Nephron progenitor cell (in vitro differentiated cells): Measurements from ENCODE around the gene NAP1L4.

Source experiments
- DNase-seq: peaks from one replicate; pipeline ENCODE4 v3.0.0; 2021
- H3K27ac Mint-ChIP-seq: 2 replicates; pipeline ENCODE4 v1.8.0; 2021; ENCODE audit warnings: mild to moderate bottlenecking, moderate library complexity, mixed read lengths
- H3K27me3 Mint-ChIP-seq: 2 replicates; pipeline ENCODE4 v1.8.0; 2021; ENCODE audit warnings: mild to moderate bottlenecking, low read depth, mixed read lengths; ENCODE audit not compliant: poor library complexity
- H3K36me3 Mint-ChIP-seq: 2 replicates; pipeline ENCODE4 v1.8.0; 2021; ENCODE audit warnings: low read depth, mixed read lengths
- H3K4me1 Mint-ChIP-seq: 2 replicates; pipeline ENCODE4 v1.8.0; 2021; ENCODE audit warnings: mixed read lengths
- H3K4me3 Mint-ChIP-seq: 2 replicates; pipeline ENCODE4 v1.8.0; 2021; ENCODE audit warnings: mild to moderate bottlenecking, moderate library complexity, mixed read lengths
- H3K9me3 Mint-ChIP-seq: 2 replicates; pipeline ENCODE4 v1.8.0; 2021; ENCODE audit warnings: mild to moderate bottlenecking, moderate library complexity, mixed read lengths
- CTCF ChIP-seq: fragments of 200-600 bp; sonication (generic); IDR thresholded peaks from 2 replicates; pipeline ENCODE4 v1.5.0; 2021; ENCODE audit warnings: antibody characterized with exemption

Gene NAP1L4

GRCh38 chr11:2904153-2905052 lies 87.7 kb downstream of the NAP1L4 start:
- no peak for TF ChIP-seq CTCF
- DNase-seq: no peak
- no peak overlapping the region for H3K27ac Mint-ChIP-seq
- peaks cover 9% of the 10 kb centered on the region for H3K27me3 Mint-ChIP-seq
- H3K4me1 Mint-ChIP-seq: peaks cover 26% of the 10 kb centered on the region
- H3K9me3 Mint-ChIP-seq: peaks cover 20% of the 10 kb centered on the region
- H3K4me3 Mint-ChIP-seq: peak overlapping the region; percentile 59
- H3K36me3 Mint-ChIP-seq: peaks cover 13% of the 10 kb centered on the region

GRCh38 chr11:2903672-2904011 lies 88.5 kb downstream of the NAP1L4 start:
- peaks cover 20% of the 10 kb centered on the region for H3K9me3 Mint-ChIP-seq
- no peak for TF ChIP-seq CTCF
- H3K4me1 Mint-ChIP-seq: peaks cover 30% of the 10 kb centered on the region
- peaks cover 13% of the 10 kb centered on the region for H3K36me3 Mint-ChIP-seq
- H3K4me3 Mint-ChIP-seq: peak overlapping the region; percentile 59
- no peak for DNase-seq
- H3K27ac Mint-ChIP-seq: no peak overlapping the region
- H3K27me3 Mint-ChIP-seq: peaks cover 12% of the 10 kb centered on the region

GRCh38 chr11:2902784-2903671 lies 89.1 kb downstream of the NAP1L4 start:
- peaks cover 20% of the 10 kb centered on the region for H3K9me3 Mint-ChIP-seq
- peak overlapping the region; percentile 65 for H3K4me3 Mint-ChIP-seq
- no peak for TF ChIP-seq CTCF
- no peak overlapping the region for H3K27ac Mint-ChIP-seq
- H3K4me1 Mint-ChIP-seq: peaks cover 30% of the 10 kb centered on the region
- peaks cover 12% of the 10 kb centered on the region for H3K27me3 Mint-ChIP-seq
- peaks cover 13% of the 10 kb centered on the region for H3K36me3 Mint-ChIP-seq
- no peak for DNase-seq

- Mint-ChIP-seq H3K9me3 (peaks cover 20% of the 10 kb centered on the region), H3K4me3 (peak overlapping the region; percentile 70), H3K36me3 (peaks cover 13% of the 10 kb centered on the region), H3K27ac (no peak overlapping the region), H3K4me1 (peaks cover 30% of the 10 kb centered on the region), H3K27me3 (peaks cover 8% of the 10 kb centered on the region)
- TF ChIP-seq CTCF: no peak
- DNase-seq: peak; percentile 91
Observed at GRCh38 chr11:2901854-2902783, 90.0 kb downstream of the NAP1L4 start.

GRCh38 chr11:2901196-2901796 lies 90.8 kb downstream of the NAP1L4 start:
- no peak overlapping the region for H3K27ac Mint-ChIP-seq
- H3K27me3 Mint-ChIP-seq: peaks cover 8% of the 10 kb centered on the region
- H3K36me3 Mint-ChIP-seq: peaks cover 13% of the 10 kb centered on the region
- DNase-seq: no peak
- peak overlapping the region; percentile 70 for H3K4me3 Mint-ChIP-seq
- no peak for TF ChIP-seq CTCF
- peaks cover 30% of the 10 kb centered on the region for H3K4me1 Mint-ChIP-seq
- H3K9me3 Mint-ChIP-seq: peaks cover 14% of the 10 kb centered on the region
